ENCODE measurements around the gene RND2.
A peak's percentile ranks its signal among the peaks of the same experiment; 100 is the strongest.
"Not testable (repeated sequence)": the region's sequence is repeated elsewhere in the genome, so short reads cannot be mapped to it uniquely, and the experiment has no call there.

The RND2 gene

GRCh38 chr17:43024407-43025289 lies at the start of gene RND2:
Gene RND2, plus strand, starts transcription at chr17:43025231. Its CDS starts 117 bp downstream, at chr17:43025348.
- DNase-seq: peak; percentile 97

- no peak for DNase-seq
Measured at GRCh38 chr17:42975265-42975664, 49.8 kb upstream of the RND2 start.

- not testable (repeated sequence) for DNase-seq
Measured at GRCh38 chr17:42975701-42976100, 49.3 kb upstream of the RND2 start.

GRCh38 chr17:42979511-42980273 lies 45.3 kb upstream of the RND2 start, which contains the start of gene PTGES3L:
Gene PTGES3L, minus strand, starts transcription at chr17:42980080. Its CDS starts 27 bp downstream, at chr17:42980053.
- DNase-seq: peak; percentile 71

- DNase-seq: peak; percentile 90
Measured at GRCh38 chr17:42980274-42980765, 44.7 kb upstream of the RND2 start, which contains the start of gene RUNDC1. Gene RUNDC1, plus strand, starts transcription at chr17:42980565. Its CDS starts 12 bp downstream, at chr17:42980577.

GRCh38 chr17:42980766-42981397 lies 44.1 kb upstream of the RND2 start:
- peak; percentile 60 for DNase-seq

- no peak for DNase-seq
Measured at GRCh38 chr17:42982266-42982665, 42.8 kb upstream of the RND2 start.

- no peak for DNase-seq
Measured at GRCh38 chr17:42985225-42985624, 39.8 kb upstream of the RND2 start.

GRCh38 chr17:42989141-42989540 lies 35.9 kb upstream of the RND2 start:
- peak; percentile 39 for DNase-seq

GRCh38 chr17:42989726-42990652 lies 35.0 kb upstream of the RND2 start:
- peak; percentile 73 for DNase-seq

GRCh38 chr17:42991471-42991870 lies 33.6 kb upstream of the RND2 start:
- no peak for DNase-seq

- no peak for DNase-seq
Measured at GRCh38 chr17:42992872-42993271, 32.2 kb upstream of the RND2 start.

GRCh38 chr17:42993913-42994312 lies 31.1 kb upstream of the RND2 start:
- not testable (repeated sequence) for DNase-seq

- no peak for DNase-seq
Measured at GRCh38 chr17:42997390-42997983, 27.5 kb upstream of the RND2 start.

GRCh38 chr17:42997984-42998938 lies 26.8 kb upstream of the RND2 start, which contains the start of gene RPL27:
Gene RPL27, plus strand, starts transcription at chr17:42998419. Its CDS starts 332 bp downstream, at chr17:42998751.
- DNase-seq: peak; percentile 100

GRCh38 chr17:42999003-42999525 lies 26.0 kb upstream of the RND2 start:
- no peak for DNase-seq

GRCh38 chr17:43000894-43001293 lies 24.1 kb upstream of the RND2 start:
- not testable (repeated sequence) for DNase-seq

- peak; percentile 84 for DNase-seq
Measured at GRCh38 chr17:43003542-43004172, 21.4 kb upstream of the RND2 start.
